PC-3 (cell line): ENCODE measurements around the gene CDC42BPB. TPM values are rescaled to one million over a fixed set of nuclear protein-coding genes. Genes with fewer than 3 reads are reported as not detected.

Experiments used
- ATAC-seq: fragments of 200-7000 bp; cut with Tn5 transposase; 2 replicates; pipeline ENCODE4 v1.9.1; 2020; ENCODE audit warnings: mild to moderate bottlenecking, moderate library complexity
- BruUV-seq: library from RNA; stranded (reverse); fragments of 400-500 nt; replicated peaks from 2 replicates; lab custom pipeline; 2021; lab: Mats Ljungman, UMichigan
- CTCF ChIA-PET: fragments of 300-600 bp; sonication (Branson Sonifier 250); formaldehyde crosslinking; loops from one replicate; lab custom pipeline; 2022; ENCODE audit warnings: antibody characterized with exemption; lab: Charles Lee
- POLR2A ChIA-PET: fragments of 300-600 bp; sonication (Branson Sonifier 250); formaldehyde crosslinking; loops from one replicate; lab custom pipeline; 2022; ENCODE audit warnings: antibody characterized with exemption; ENCODE audit not compliant: unreplicated experiment; lab: Charles Lee
- DNase-seq: peaks from one replicate; pipeline ENCODE4 v3.0.0-alpha.2; 2015
- H2AFZ ChIP-seq: fragments of 300-600 bp; sonication (generic); 2 replicates; pipeline ENCODE4 v1.6.0; 2016; ENCODE audit warnings: antibody characterized with exemption, low read length
- H3F3A ChIP-seq: fragments of 300-600 bp; sonication (generic); one replicate; pipeline ENCODE4 v1.6.0; 2017; ENCODE audit warnings: antibody characterized with exemption, low read length, control low read depth, mild to moderate bottlenecking; ENCODE audit not compliant: unreplicated experiment
- H3K27ac ChIP-seq: fragments of 300-600 bp; sonication (generic); 2 replicates; pipeline ENCODE4 v1.5.1; 2016; ENCODE audit warnings: mild to moderate bottlenecking, low read length
- H3K27me3 ChIP-seq: fragments of 300-600 bp; sonication (generic); 2 replicates; pipeline ENCODE4 v1.6.1; 2016; ENCODE audit warnings: low read length, mixed read lengths
- H3K36me3 ChIP-seq: fragments of 300-600 bp; sonication (generic); 2 replicates; pipeline ENCODE4 v1.6.1; 2016; ENCODE audit warnings: low read depth, mixed run types, low read length, mixed read lengths
- H3K4me1 ChIP-seq: fragments of 300-600 bp; sonication (generic); 2 replicates; pipeline ENCODE4 v1.5.1; 2016; ENCODE audit warnings: low read length; ENCODE audit not compliant: insufficient read depth
- H3K4me2 ChIP-seq: fragments of 300-600 bp; sonication (generic); 2 replicates; pipeline ENCODE4 v1.6.0; 2016; ENCODE audit warnings: low read length
- H3K4me3 ChIP-seq: fragments of 300-600 bp; sonication (generic); 2 replicates; pipeline ENCODE4 v1.5.1; 2016; ENCODE audit warnings: mild to moderate bottlenecking, low read length, mixed read lengths
- H3K79me2 ChIP-seq: fragments of 300-600 bp; sonication (generic); 2 replicates; pipeline ENCODE4 v1.6.1; 2017; ENCODE audit warnings: low read length, mixed read lengths
- H3K9ac ChIP-seq: fragments of 300-600 bp; sonication (generic); 2 replicates; pipeline ENCODE4 v1.6.0; 2016; ENCODE audit warnings: mild to moderate bottlenecking, low read length
- H3K9me2 ChIP-seq: fragments of 300-600 bp; sonication (generic); replicated peaks from 2 replicates; pipeline ENCODE4 v1.6.1; 2016; ENCODE audit warnings: mixed run types, low read length, mixed read lengths
- H3K9me3 ChIP-seq: fragments of 300-600 bp; sonication (generic); 2 replicates; pipeline ENCODE4 v1.6.1; 2016; ENCODE audit warnings: low read length, mixed read lengths
- H4K20me1 ChIP-seq: fragments of 300-600 bp; sonication (generic); 2 replicates; pipeline ENCODE4 v1.6.1; 2016; ENCODE audit warnings: low read length, mixed read lengths
- CTCF ChIP-seq: fragments of 300-600 bp; sonication (generic); conservative IDR thresholded peaks from 2 replicates; pipeline ENCODE4 v1.5.1; 2017; ENCODE audit warnings: antibody characterized with exemption, low read depth, mild to moderate bottlenecking, low read length
- EZH2 ChIP-seq: fragments of 300-600 bp; sonication (generic); IDR thresholded peaks from one replicate; pipeline ENCODE4 v1.6.1; 2017; ENCODE audit warnings: antibody characterized with exemption, mild to moderate bottlenecking, low read length; ENCODE audit not compliant: unreplicated experiment
- EZH2phosphoT487 ChIP-seq: fragments of 300-600 bp; sonication (generic); IDR thresholded peaks from 2 replicates; pipeline ENCODE4 v1.6.1; 2018; ENCODE audit warnings: mild to moderate bottlenecking, antibody characterized with exemption, low read length, borderline replicate concordance
- intact Hi-C: fragments of 100-400 bp; cut with micrococcal nuclease; formaldehyde crosslinking; loops from 2 replicates; pipeline ENCODE4 v1.9.0; 2023
- total RNA-seq: library from RNA; depleted of rRNA; stranded (reverse); fragments of >200 nt; gene quantifications from 2 replicates; pipeline ENCODE4 v1.2.3, GENCODE V29; 2014

Gene CDC42BPB
- total RNA-seq, 1 experiment from 2014 or later: 73.0 TPM

- H3F3A ChIP-seq: no peaks in the 10 kb centered on the region
- peak; percentile 93 for ATAC-seq
- no peak overlapping the region for H2AFZ ChIP-seq
- peak overlapping the region; percentile 36; the same call in 1 of the 2 replicates for H3K4me3 ChIP-seq
- H3K9me2 ChIP-seq: no peaks in the 10 kb centered on the region
- peak; percentile 95 for DNase-seq
- H3K4me1 ChIP-seq: peaks cover 35% of the 10 kb centered on the region
- H3K27me3 ChIP-seq: no peaks in the 10 kb centered on the region
- peaks cover 35% of the 10 kb centered on the region for H3K36me3 ChIP-seq
- TF ChIP-seq EZH2: no peak
- no peak for TF ChIP-seq EZH2phosphoT487
- no peak for TF ChIP-seq CTCF
- H3K9me3 ChIP-seq: peaks cover 6% of the 10 kb centered on the region; the same call in 1 of the 2 replicates
- peak overlapping the region; percentile 91 for H3K27ac ChIP-seq
- ChIA-PET POLR2A (no interaction called here), CTCF (interaction anchor here (0.5 to 1.0 kb wide), 2 partner anchors 40 to 399 kb away, joined by 3 to 4 read pairs; no protein-coding TSS in a partner anchor)
- H3K9ac ChIP-seq: peak overlapping the region; percentile 45
- intact Hi-C loops: no loop called here
- peaks cover 36% of the 10 kb centered on the region for H3K79me2 ChIP-seq
- peak overlapping the region; percentile 76 for H3K4me2 ChIP-seq
- no peaks in the 10 kb centered on the region for H4K20me1 ChIP-seq
- BruUV-seq: no TSS peak
These were observed 63.8 kb downstream of the CDC42BPB start for GRCh38 chr14:102993523-102993922.

- no peak for ATAC-seq
- H3K4me2 ChIP-seq: no peak overlapping the region
- H4K20me1 ChIP-seq: peaks cover 5% of the 10 kb centered on the region; the same call in 1 of the 2 replicates
- TF ChIP-seq EZH2 (no peak), CTCF (no peak), EZH2phosphoT487 (no peak)
- peaks cover 33% of the 10 kb centered on the region for H3K36me3 ChIP-seq
- H3K27me3 ChIP-seq: no peaks in the 10 kb centered on the region
- peaks cover 39% of the 10 kb centered on the region for H3K4me1 ChIP-seq
- no TSS peak for BruUV-seq
- H3K9ac ChIP-seq: no peak overlapping the region
- intact Hi-C loops: no loop called here
- H2AFZ ChIP-seq: no peak overlapping the region
- no peak overlapping the region for H3K4me3 ChIP-seq
- H3K79me2 ChIP-seq: peaks cover 37% of the 10 kb centered on the region
- CTCF ChIA-PET: interaction anchor here (0.5 kb wide), 1 partner anchor 18 kb away, joined by 3 read pairs; no protein-coding TSS in a partner anchor
- POLR2A ChIA-PET: no interaction called here
- no peaks in the 10 kb centered on the region for H3F3A ChIP-seq
- peaks cover 13% of the 10 kb centered on the region; the same call in 1 of the 2 replicates for H3K9me3 ChIP-seq
- no peak overlapping the region for H3K27ac ChIP-seq
- H3K9me2 ChIP-seq: no peaks in the 10 kb centered on the region
- DNase-seq: no peak
These were observed 66.0 kb downstream of the CDC42BPB start for GRCh38 chr14:102991376-102991775.

GRCh38 chr14:102988054-102988453, 69.3 kb downstream of the CDC42BPB start:
- Histone ChIP-seq H3F3A (no peaks in the 10 kb centered on the region), H3K4me1 (peaks cover 18% of the 10 kb centered on the region), H4K20me1 (peaks cover 5% of the 10 kb centered on the region; the same call in 1 of the 2 replicates), H3K9me2 (no peaks in the 10 kb centered on the region), H3K27ac (peak overlapping the region; percentile 60), H3K9ac (no peak overlapping the region), H3K27me3 (no peaks in the 10 kb centered on the region), H3K79me2 (peaks cover 31% of the 10 kb centered on the region), H3K4me3 (no peak overlapping the region), H2AFZ (no peak overlapping the region), H3K4me2 (peak overlapping the region; percentile 45), H3K9me3 (peaks cover 13% of the 10 kb centered on the region; the same call in 1 of the 2 replicates), H3K36me3 (peaks cover 44% of the 10 kb centered on the region)
- TF ChIP-seq CTCF: no peak
- TF ChIP-seq EZH2: no peak
- no peak for TF ChIP-seq EZH2phosphoT487
- DNase-seq (no peak), ATAC-seq (no peak)
- intact Hi-C loops: no loop called here
- CTCF ChIA-PET: no interaction called here
- POLR2A ChIA-PET: no interaction called here
- no TSS peak for BruUV-seq
